OCI-M2 (cell line): ENCODE results near the gene ELFN2.

Experiments
- DNase-seq: peaks from one replicate; lab custom pipeline; 2025; ENCODE audit not compliant: unreplicated experiment; lab: John Stamatoyannopoulos, UW

ELFN2 gene

DNA sequence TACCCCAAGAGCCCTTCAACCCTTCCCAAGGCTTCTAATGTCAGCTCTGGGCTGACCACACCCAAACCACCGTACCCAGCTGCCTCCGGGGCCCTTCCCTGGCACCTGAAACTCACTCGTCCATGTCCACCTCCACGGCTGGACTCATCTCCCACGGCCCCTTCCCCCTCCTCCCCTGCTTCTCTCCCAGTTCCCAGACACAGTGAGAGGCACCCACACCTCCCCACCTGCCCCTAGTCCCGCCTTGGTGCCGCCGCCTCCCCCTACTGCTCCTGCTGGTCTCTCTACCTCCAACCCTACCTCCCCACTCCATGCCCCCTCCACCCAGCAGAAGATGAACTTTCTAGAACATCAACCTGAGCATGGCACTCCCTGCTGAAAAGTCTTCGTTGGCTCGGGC lies 39.5 kb downstream of the ELFN2 start:
- no peak for DNase-seq

DNA sequence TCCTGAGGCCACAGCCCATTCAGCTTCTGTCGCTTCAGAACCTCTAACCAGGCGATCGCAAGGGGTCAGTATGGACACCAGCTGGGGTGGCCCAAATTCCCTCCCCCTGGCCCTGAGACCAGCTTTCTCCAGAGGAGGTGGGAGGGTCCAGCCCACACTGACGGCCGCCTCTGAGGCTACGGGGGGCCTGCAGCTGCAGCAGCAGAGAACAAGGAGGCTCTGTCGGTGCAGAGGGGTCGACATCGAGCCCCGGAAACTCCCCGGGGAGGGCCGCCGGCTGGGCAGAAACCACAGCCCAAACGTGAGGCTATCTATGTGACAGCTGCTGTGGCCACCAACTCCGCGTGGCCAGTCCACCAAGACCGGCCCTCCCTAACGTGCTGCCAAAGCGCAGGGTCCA lies 40.8 kb downstream of the ELFN2 start:
- no peak for DNase-seq

DNA sequence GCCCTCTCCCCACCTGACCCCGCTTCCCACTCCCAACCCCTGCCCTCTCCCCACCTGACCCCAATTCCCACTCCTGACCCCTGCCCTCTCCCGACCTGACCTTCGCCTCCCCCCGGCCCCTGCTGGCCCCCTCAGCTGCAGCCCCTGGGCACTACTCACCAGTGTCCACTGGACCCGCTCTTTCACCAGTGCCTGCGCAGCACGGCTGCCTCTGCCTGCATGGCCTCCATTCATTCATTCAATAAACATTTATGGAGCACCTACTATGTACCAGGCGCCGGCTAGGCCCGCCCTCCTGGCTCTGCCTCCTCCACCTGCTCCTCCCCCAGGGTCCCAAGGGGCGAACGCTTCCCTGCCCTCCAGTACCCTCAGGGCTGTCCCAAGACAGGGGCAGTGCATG lies 42.6 kb downstream of the ELFN2 start:
- no peak for DNase-seq

DNA sequence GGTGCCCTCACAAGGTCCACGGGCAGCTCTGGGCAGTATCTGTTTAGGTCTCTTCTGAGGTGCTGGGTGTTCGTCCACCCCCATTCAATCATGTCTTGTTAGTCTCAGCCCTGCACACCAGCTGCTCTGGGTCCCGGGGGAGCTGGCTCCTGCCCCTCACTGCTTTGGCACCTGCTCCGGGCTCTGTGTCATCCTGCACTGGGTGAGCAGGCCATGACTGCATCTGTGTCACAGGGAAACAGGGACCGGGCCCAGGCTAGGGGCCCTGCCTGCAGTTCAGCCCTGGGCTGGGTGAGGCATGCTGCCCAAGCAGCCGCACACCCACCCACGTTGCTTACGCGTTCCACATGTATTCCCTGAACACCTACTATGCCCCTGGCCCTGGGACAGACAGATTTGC lies 43.9 kb downstream of the ELFN2 start:
- DNase-seq, result no peak

DNA sequence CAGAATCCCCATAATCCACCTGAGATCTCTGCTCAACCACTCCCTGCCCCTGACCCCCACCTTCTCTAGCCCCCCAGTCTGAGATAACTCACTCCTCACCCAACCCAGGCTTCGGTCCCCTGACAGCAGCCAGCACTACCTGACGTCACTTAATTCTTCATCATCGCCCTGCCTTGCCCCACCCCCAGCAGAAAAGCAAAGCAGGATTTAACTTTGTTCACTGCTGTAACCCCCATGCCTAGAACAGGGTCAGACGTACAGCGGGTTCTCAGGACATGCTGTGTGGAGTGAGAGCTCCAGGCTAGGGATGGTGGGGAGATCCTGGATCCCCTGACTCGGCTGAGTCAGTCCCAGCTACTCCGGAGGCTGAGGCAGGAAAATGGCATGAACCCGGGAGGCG lies 45.8 kb downstream of the ELFN2 start:
- no peak for DNase-seq

DNA sequence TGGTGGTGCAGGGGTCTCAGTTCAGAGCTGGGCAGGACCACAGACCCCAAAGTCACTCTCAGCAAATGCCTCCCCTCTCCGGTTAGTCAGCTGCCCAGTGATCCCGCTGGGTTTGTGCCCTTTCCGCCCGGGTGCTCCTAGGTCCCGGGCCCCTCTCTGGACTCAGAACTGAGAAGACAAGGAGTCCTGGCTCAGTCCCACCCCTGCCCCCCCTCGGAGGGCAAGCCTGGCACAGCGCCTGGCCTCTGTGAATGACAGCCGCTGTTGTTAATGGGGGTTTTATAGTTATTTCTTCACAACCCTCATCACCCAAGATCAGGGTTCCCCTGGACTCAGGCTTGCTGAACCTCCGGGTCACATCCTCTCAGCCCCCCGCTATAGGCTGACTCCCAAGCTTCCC lies 47.6 kb downstream of the ELFN2 start:
- DNase-seq, result no peak

DNA sequence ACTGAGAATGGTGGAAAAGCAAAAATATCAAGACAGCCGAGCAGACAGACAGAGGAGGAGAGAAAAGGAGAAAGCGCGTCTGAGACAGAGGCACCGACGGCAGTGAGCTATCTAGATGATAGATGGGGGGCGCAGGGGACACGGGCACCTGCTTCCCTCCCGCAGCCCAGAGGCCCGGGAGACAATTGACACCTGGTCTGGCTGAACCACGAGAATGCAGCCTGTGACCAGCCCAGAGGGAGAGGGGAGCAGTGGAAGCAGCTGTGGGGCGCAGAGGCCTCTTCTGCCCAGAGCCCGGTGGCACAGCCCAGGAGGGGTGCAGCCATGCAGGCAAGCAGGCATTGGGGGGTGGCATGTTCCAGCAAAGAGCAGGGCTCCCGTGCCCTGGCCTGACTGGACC lies 48.2 kb downstream of the ELFN2 start:
- no peak for DNase-seq

DNA sequence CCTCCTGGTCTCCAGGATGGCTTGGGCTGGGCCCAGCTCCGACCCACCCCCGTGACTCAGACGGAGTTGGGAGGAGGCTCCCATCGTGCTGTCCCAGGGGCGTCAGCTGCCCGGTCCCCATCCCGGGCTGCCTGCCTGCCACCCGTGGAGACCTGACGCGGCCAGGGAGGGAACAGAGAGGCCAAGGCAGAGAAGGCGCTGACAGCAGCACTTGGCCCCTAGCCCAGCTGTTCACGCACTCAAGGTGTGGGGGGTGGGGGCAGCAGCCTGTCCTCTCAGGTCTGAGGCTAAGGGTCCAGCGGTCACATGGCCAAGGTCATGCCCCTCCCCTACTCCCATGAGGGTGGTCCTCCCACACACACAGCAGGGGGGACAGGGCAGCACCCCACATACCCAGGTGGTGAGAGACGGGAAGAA lies 48.6 kb downstream of the ELFN2 start:
- no peak for DNase-seq

DNA sequence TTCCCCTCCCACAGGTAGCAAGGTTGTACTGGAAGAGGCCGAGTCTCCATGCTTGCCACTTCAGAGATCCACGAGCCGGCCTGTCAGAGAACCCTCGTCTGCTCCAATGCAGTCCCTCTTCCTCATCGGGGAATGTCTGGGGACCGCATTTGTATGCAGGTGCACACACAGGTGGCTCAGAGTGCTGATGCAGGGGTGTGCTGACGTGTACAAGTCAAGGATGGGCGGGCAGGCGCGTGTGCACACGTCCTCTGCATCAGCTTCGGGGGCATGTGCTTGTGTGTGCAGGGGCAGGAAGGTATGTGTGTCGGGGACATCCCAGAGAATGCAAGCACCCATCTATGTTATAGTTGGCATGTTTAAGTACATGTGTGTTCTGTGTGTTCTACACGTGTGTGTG lies 49.4 kb downstream of the ELFN2 start:
- no peak for DNase-seq

DNA sequence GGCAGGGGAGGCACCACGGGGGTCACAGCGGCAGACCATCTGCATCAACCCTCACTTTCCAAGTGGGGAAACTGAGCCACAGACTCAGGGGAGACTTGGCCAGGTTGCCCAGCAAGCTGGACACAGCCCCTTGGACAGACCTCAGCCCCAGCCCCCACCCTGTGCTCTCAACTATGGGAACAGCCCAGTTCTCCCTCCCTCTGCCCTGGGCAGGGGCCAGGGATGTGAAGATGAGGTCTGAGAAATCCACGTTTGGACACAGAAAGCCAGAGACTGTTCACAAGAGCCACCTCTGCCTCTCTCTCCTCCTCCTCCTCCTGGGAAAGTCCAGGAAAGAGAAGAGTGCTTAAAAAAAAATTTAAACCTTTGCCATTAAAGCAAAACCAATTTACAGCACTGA lies 50.1 kb downstream of the ELFN2 start:
- no peak for DNase-seq

DNA sequence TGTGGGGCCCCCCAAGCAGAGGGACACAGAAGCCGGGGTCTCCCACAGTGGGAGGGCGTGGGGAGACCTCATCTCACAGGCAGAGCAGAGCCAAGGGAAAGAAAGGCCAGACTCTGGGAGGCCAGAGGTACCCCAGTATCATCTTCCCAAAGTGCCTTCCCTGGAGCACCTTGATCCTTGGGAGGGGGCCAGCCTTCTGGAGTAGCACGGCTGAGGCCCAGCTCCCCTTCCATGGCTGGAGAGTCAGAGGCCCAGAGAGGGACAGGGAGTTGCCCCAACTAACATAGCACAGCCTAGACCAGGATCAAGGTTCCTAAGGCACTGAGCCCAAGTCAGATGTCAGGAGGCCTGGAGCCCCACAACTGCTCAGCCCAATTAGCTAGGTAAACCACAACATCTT lies 50.6 kb downstream of the ELFN2 start:
- DNase-seq, result no peak

DNA sequence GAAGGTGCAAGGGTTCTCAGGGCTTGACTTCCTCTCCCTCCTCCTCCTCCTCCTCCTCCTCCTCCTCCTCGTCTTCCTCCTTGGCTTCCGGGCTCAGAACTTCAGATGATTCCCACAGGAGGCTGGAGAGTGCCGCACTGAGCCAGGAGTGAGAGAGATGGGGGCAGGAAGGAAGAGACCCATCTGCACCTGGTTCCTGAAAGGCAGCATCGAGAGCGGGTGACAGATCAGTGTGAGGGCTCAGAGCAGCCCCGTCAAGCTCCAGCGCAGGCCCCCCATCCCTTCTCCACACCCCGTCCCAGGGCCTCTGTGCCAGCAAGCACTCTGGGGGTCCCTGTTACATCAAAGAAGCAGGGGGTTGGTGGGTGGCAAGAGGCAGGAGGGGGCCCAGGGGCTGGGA lies 51.5 kb downstream of the ELFN2 start:
- DNase-seq, result no peak

DNA sequence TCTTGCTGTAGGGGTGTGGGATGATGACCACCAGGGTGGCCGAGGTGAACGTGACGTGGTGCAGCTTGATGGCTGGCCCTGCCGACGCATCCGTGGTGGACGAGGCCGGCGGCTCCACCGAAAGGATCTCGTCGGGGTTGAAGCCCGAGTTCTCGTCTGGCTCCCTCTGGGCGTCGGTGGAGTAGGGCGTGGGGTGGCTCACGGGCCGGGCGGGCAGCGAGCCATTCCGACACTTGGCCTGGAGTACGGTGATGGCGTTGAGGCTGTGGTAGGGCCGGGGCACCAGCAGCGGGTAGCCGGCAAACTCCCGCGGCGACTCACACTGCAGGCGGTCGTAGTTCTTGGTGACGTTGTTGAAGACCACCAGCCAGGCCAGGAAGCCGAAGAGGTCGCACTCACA lies 52.7 kb downstream of the ELFN2 start:
- no peak for DNase-seq

DNA sequence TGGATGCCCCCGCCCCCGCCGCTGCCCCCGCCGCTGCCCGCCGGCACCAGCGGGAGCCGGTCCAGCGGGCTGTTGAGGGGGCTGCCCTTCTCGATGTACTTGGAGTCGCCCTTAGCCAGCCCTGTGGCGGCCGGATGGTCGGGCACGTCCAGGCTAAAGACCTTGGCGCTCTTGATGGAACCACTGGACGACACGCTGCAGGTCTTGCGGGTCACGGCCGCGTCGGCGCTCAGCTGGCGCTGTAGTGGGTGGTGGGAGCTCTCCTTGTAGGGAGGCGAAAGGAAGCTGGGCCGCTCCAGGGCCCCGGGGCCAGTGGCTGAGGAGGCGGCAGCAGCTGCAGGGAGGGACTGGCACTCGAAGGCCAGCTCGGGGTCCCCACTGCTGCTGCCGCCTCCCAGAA lies 53.8 kb downstream of the ELFN2 start:
- no peak for DNase-seq

DNA sequence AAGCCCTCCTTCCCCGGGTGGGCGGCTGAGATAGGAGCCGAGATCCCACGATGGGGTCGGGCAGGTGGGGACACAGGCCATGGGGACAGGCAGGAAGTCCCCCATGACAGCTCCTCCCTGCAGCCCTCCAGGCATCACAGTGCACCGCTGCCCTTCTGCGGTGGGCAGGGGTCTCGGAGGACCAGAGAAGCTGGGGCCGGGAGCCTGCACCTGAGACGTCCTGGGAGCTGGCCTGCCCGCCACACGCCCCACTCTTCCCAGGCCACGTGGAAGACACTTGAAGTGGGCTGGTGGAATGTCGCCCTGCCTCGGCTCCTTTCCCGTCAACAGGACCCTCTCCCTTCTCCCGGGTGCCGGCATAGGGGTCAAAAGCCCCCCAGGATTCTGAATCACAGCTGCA lies 55.4 kb downstream of the ELFN2 start:
- DNase-seq, result no peak

DNA sequence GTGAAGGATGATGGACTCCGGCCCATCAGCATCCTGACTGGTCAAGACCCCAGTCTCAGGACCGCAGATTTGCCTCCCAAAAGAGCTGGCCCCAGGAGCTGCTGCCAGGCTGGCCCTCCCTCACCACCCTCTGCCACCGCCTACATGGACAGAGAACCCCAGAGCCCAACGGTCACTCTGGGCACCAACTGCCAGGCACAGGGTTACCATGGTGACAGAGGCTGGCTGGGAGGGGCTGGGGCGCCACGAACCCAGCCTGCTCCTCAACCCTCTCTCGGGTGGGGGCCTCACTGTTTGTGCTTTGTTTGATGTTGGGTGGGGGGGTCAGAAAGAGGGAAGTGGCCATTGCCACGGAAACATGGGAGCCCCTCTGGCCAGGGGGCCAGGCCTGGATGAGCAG lies 55.8 kb downstream of the ELFN2 start:
- DNase-seq, result no peak

DNA sequence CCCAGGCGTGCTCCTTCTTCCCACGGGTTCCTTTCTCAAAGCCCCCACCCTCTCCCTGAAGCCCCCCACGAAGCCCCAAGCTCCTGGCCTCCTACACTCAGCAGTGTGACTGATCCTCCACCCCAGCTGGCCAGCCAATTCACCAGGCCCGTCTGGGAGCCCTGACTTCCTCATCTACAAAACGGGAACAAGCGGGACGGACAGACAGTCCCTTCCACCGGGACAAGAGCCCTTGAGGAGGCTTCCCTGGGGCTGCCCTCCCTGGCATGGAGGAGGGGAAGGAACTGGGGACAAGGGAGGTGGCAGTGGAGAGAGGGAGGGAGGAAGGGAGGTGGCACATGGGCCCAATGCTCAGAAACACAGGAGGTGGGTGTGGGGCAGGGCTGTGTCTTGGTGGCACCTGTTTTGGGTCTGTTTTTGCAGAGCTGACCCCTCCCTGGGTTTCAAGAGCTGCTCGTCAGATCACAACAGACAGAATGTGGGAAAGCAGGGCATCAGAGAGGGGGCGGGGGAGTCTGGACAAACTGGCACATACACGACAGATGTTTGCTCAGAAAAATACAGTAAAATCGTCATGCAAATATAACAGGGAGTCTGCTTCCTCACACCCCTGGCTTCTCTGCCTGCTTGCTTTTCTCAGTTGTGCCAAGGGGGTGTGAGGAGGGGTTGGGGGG lies 56.8 kb downstream of the ELFN2 start:
- DNase-seq, result no peak

DNA sequence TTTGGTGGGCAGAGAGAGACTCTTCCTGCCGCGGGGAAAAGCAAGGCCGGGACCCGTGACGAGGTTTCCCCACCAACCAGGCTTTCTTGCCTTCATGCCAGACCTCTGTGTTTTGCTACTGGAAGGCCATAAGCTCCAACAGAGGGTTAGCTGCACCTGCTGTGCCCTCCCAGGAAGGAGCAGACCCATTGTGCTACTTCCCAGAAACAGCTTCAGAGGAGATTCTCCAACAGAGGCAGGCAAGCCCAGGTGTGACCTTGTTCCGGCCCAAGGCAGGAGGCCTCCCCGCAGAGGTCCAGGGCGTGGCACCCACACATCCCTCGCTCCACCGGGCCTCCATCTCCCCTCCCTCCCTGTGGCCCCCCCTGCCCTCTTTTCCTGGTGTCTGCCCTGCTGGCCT lies 57.8 kb downstream of the ELFN2 start:
- DNase-seq, result no peak

DNA sequence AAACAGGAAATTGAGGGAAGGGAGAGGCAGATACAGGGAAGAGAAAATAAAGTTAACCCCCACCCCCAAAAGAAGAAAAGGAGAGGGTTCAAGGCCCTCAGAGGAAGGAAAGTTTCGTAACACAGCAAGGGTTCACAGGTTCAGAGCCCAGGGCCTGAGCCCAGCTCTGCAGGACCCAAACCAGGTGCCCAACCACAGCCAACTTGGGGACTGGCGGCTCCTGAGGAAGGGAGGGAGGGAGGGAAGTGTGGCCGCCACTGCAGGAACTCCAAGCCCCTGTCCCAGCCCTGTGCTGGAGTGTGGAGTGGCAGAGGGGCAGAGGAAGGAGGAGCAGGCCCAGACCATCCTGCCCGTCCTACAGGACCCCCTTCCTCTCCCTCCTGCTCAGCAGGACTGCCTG lies 59.2 kb downstream of the ELFN2 start:
- no peak for DNase-seq

DNA sequence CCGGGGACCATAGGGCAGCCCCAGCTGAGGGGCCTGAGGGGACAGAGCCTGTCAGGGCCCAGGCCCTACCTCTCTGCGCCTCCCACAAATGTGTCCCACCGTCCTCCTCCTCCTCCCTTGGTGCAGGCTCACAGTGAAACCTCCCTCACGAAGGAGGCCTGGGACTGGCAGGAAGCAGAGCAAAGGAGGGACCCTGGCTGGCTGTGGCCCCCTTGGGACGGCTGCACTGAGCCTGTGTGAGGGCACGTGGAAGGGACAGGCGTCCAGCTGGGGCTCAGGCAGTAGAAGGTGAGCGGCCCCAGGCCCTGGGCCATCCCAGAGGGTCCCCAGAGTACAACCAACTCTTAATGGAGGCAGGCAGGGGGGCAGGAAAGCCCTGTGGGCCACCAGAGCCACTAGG lies 60.7 kb downstream of the ELFN2 start:
- DNase-seq, result no peak

DNA sequence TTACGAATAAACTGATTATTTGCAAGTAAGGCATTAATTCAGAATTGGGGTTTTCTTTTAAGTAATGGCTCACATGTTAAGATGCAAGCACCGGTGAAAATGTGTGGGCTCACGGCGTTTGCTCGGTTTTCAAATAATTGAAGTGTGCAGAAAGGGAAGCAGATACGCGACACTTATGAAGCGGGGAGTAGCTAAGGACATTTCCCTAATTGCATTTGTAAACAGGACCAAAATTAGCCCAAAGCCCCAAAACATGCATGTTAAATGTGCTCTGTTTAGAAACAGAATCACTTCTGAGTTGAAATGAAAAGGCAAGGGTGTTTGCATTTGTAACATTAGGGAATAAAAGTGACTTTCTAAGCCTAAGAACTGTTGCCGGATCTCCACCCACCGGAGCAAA lies 61.3 kb downstream of the ELFN2 start:
- no peak for DNase-seq

DNA sequence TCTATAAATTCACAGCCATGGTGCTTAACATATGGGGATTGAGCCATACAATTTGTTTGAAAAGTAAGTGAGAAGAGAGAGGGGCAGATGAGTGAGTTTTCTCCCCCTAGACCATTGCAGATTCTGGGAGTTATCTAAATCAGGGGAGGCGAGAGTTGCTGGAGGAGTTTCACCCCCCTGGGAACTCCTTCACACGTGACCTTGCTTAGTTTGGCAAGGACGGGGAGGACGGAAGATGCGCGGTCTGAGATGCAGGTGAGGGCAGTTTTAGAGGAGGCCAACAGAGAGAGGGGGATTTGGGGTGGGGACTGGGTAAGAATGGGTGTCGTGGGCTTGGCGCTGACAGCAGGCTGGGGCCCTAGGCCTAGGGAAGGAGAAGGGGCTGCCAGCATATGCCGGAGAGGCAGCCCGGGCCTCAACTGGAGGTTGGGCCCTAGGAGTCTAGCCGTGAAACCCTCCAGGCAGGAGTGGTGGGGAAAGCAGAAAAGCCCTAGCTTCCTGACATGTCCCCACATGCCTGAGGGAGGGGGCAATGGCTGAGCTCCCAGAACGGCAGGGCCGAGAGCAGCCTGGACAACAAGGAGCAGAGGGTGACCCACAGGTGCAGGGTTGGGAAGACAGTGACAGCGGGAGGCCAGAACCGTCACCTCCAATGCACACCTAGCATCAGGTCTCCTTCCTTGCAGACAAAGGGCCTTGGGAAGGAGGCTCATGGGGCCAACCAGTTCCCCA lies 63.9 kb downstream of the ELFN2 start:
- no peak for DNase-seq

DNA sequence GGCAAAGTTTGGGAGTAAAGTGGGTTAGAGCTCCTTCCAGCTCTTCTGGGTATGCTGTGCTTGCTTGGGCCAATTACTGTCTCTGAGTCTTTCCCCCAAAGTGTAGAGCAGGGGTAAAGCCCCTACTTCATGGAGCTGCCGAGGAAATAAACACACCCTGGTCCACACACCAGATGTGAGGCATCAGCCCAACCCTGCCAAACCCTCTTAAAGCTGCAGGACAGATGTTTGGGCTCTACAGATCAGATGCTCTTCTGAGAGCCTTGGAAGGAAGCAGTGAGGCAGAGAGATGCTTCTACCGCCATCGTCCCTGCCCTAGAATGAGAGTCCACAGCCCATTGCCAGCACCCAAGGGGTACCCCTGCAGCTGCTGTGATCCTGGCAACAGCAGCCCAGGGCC lies 64.7 kb downstream of the ELFN2 start:
- DNase-seq, result no peak
